ENCODE measurements around the gene ABCC4.
"Not testable (repeated sequence)": the region's sequence is repeated elsewhere in the genome, so short reads cannot be mapped to it uniquely, and the experiment has no call there.

ABCC4 gene

GRCh38 chr13:95317039-95317989 lies 16.1 kb upstream of the ABCC4 start:
- no peaks in the 10 kb centered on the region for H3K9me3 Mint-ChIP-seq
- H3K27ac Mint-ChIP-seq = no peak overlapping the region
- no peaks in the 10 kb centered on the region for H3K36me3 Mint-ChIP-seq (ENCODE audit: low read depth)
- H3K4me3 Mint-ChIP-seq = no peak overlapping the region
- H3K27me3 Mint-ChIP-seq (ENCODE audit: low read depth) = no peaks in the 10 kb centered on the region
- no peaks in the 10 kb centered on the region for H3K4me1 Mint-ChIP-seq (ENCODE audit: low read depth)

- Mint-ChIP-seq H3K4me3 (no peak overlapping the region), H3K36me3 (ENCODE audit: low read depth) (no peaks in the 10 kb centered on the region), H3K27ac (no peak overlapping the region), H3K4me1 (ENCODE audit: low read depth) (no peaks in the 10 kb centered on the region), H3K27me3 (ENCODE audit: low read depth) (peaks cover 3% of the 10 kb centered on the region), H3K9me3 (no peaks in the 10 kb centered on the region)
Measured at GRCh38 chr13:95315752-95316151, 14.5 kb upstream of the ABCC4 start.

- Mint-ChIP-seq H3K27ac (no peak overlapping the region), H3K36me3 (ENCODE audit: low read depth) (no peaks in the 10 kb centered on the region), H3K4me3 (no peak overlapping the region), H3K4me1 (ENCODE audit: low read depth) (no peaks in the 10 kb centered on the region), H3K9me3 (no peaks in the 10 kb centered on the region), H3K27me3 (ENCODE audit: low read depth) (peaks cover 14% of the 10 kb centered on the region)
Measured at GRCh38 chr13:95307507-95307906, 6.3 kb upstream of the ABCC4 start.

GRCh38 chr13:95304453-95304852 lies 3.2 kb upstream of the ABCC4 start:
- Mint-ChIP-seq H3K27me3 (ENCODE audit: low read depth) (peaks cover 16% of the 10 kb centered on the region), H3K9me3 (no peaks in the 10 kb centered on the region), H3K4me3 (no peak overlapping the region), H3K27ac (no peak overlapping the region), H3K36me3 (ENCODE audit: low read depth) (no peaks in the 10 kb centered on the region), H3K4me1 (ENCODE audit: low read depth) (peaks cover 8% of the 10 kb centered on the region)

GRCh38 chr13:95301968-95302393 lies 730 bp upstream of the ABCC4 start:
- Mint-ChIP-seq H3K4me3 (peak overlapping the region; percentile 69), H3K27me3 (ENCODE audit: low read depth) (peaks cover 16% of the 10 kb centered on the region), H3K4me1 (ENCODE audit: low read depth) (peaks cover 12% of the 10 kb centered on the region), H3K36me3 (ENCODE audit: low read depth) (no peaks in the 10 kb centered on the region), H3K27ac (no peak overlapping the region), H3K9me3 (no peaks in the 10 kb centered on the region)

GRCh38 chr13:95300625-95301182 lies 547 bp downstream of the ABCC4 start:
- no peaks in the 10 kb centered on the region for H3K9me3 Mint-ChIP-seq
- H3K27me3 Mint-ChIP-seq (ENCODE audit: low read depth) = peaks cover 16% of the 10 kb centered on the region
- peaks cover 12% of the 10 kb centered on the region for H3K4me1 Mint-ChIP-seq (ENCODE audit: low read depth)
- peak overlapping the region; percentile 53 for H3K27ac Mint-ChIP-seq
- H3K36me3 Mint-ChIP-seq (ENCODE audit: low read depth) = no peaks in the 10 kb centered on the region
- peak overlapping the region; percentile 82 for H3K4me3 Mint-ChIP-seq

GRCh38 chr13:95298971-95299621 lies 2.2 kb downstream of the ABCC4 start:
- Mint-ChIP-seq H3K36me3 (ENCODE audit: low read depth) (no peaks in the 10 kb centered on the region), H3K27ac (no peak overlapping the region), H3K27me3 (ENCODE audit: low read depth) (peaks cover 16% of the 10 kb centered on the region), H3K4me1 (ENCODE audit: low read depth) (peaks cover 12% of the 10 kb centered on the region), H3K9me3 (no peaks in the 10 kb centered on the region), H3K4me3 (peak overlapping the region; percentile 82)

- no peak overlapping the region for H3K27ac Mint-ChIP-seq
- H3K9me3 Mint-ChIP-seq = no peaks in the 10 kb centered on the region
- no peaks in the 10 kb centered on the region for H3K36me3 Mint-ChIP-seq (ENCODE audit: low read depth)
- H3K27me3 Mint-ChIP-seq (ENCODE audit: low read depth) = peaks cover 16% of the 10 kb centered on the region
- H3K4me1 Mint-ChIP-seq (ENCODE audit: low read depth) = peaks cover 12% of the 10 kb centered on the region
- no peak overlapping the region for H3K4me3 Mint-ChIP-seq
Measured at GRCh38 chr13:95298169-95298965, 2.9 kb downstream of the ABCC4 start.

- H3K27ac Mint-ChIP-seq = no peak overlapping the region
- H3K36me3 Mint-ChIP-seq (ENCODE audit: low read depth) = no peaks in the 10 kb centered on the region
- no peaks in the 10 kb centered on the region for H3K9me3 Mint-ChIP-seq
- peaks cover 9% of the 10 kb centered on the region for H3K4me1 Mint-ChIP-seq (ENCODE audit: low read depth)
- H3K4me3 Mint-ChIP-seq = no peak overlapping the region
- H3K27me3 Mint-ChIP-seq (ENCODE audit: low read depth) = no peaks in the 10 kb centered on the region
Measured at GRCh38 chr13:95296326-95296925, 4.8 kb downstream of the ABCC4 start.

- Mint-ChIP-seq H3K36me3 (ENCODE audit: low read depth) (no peaks in the 10 kb centered on the region), H3K27me3 (ENCODE audit: low read depth) (no peaks in the 10 kb centered on the region), H3K9me3 (no peaks in the 10 kb centered on the region), H3K4me3 (no peak overlapping the region), H3K4me1 (ENCODE audit: low read depth) (peaks cover 5% of the 10 kb centered on the region), H3K27ac (no peak overlapping the region)
Measured at GRCh38 chr13:95295026-95295425, 6.2 kb downstream of the ABCC4 start.

- no peaks in the 10 kb centered on the region for H3K9me3 Mint-ChIP-seq
- no peak overlapping the region for H3K27ac Mint-ChIP-seq
- no peaks in the 10 kb centered on the region for H3K27me3 Mint-ChIP-seq (ENCODE audit: low read depth)
- H3K4me1 Mint-ChIP-seq (ENCODE audit: low read depth) = no peaks in the 10 kb centered on the region
- H3K36me3 Mint-ChIP-seq (ENCODE audit: low read depth) = no peaks in the 10 kb centered on the region
- H3K4me3 Mint-ChIP-seq = no peak overlapping the region
Measured at GRCh38 chr13:95292622-95293021, 8.6 kb downstream of the ABCC4 start.

- H3K36me3 Mint-ChIP-seq (ENCODE audit: low read depth); H3K4me1 Mint-ChIP-seq (ENCODE audit: low read depth); H3K4me3 Mint-ChIP-seq; H3K9me3 Mint-ChIP-seq; H3K27me3 Mint-ChIP-seq (ENCODE audit: low read depth); H3K27ac Mint-ChIP-seq: not testable (repeated sequence)
Measured at GRCh38 chr13:95289901-95290300, 11.3 kb downstream of the ABCC4 start.

GRCh38 chr13:95289020-95289444 lies 12.2 kb downstream of the ABCC4 start:
- Mint-ChIP-seq H3K9me3 (no peaks in the 10 kb centered on the region), H3K27me3 (ENCODE audit: low read depth) (no peaks in the 10 kb centered on the region), H3K36me3 (ENCODE audit: low read depth) (no peaks in the 10 kb centered on the region), H3K4me1 (ENCODE audit: low read depth) (no peaks in the 10 kb centered on the region), H3K4me3 (no peak overlapping the region), H3K27ac (no peak overlapping the region)

GRCh38 chr13:95284436-95284835 lies 16.8 kb downstream of the ABCC4 start:
- Mint-ChIP-seq H3K27me3 (ENCODE audit: low read depth) (no peaks in the 10 kb centered on the region), H3K4me3 (no peak overlapping the region), H3K9me3 (no peaks in the 10 kb centered on the region), H3K36me3 (ENCODE audit: low read depth) (no peaks in the 10 kb centered on the region), H3K27ac (no peak overlapping the region), H3K4me1 (ENCODE audit: low read depth) (peaks cover 1% of the 10 kb centered on the region)
